IPS-NIHi7 (cell line): ENCODE results near the gene FOXRED1.
"Not testable (repeated sequence)": the region's sequence is repeated elsewhere in the genome, so short reads cannot be mapped to it uniquely, and the experiment has no call there.

Source experiments
- DNase-seq: peaks from one replicate; pipeline ENCODE4 v3.0.0; 2012; ENCODE audit warnings: mixed read lengths; ENCODE audit errors: extremely low spot score

FOXRED1 gene

DNA sequence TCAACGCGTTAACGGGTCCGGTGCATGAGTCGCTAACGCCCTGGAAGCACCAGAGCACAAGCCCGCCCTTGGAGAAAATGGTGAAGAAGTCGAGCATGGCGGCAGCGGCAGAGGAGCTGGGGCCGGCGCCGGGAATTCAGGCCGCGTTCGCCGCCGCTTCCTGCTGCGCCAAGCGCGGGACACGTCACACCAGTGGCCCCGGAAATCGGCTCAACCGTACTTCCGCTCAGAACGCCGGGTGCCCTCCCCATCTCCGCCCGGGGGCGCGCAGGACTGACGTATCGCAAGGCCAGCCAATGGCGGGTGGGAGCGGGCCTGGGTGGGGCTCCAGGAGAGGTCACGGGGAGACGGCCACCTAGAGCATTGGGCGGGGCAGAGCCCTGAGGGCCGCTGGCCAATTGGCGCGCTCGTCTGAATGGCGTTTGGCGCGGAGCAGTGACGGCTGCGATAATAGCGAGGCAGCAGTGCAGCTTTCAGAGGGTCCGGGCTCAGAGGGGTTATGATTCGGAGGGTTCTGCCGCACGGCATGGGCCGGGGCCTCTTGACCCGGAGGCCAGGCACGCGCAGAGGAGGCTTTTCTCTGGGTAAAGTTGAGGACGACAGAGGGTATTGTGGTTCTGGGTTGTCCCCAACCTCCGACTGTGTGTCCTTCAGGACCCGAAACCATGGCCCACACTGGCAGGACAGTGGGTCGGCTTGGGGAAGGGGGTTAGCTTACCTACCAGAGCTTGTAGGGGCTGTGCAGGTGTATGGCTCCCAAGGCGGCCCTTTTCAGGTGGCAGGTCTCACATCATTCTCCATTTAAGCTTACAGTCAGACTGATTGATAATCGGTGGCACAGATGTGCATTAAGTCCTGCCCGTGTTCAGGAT is at the start of gene FOXRED1, which contains the start of gene SRPRA:
FOXRED1 (plus strand) TSS at position 447 of the 872 bp plus-strand sequence; CDS start at position 500, 53 bp downstream.
SRPRA (minus strand) TSS at position 188 of the 872 bp plus-strand sequence; CDS start at position 97, 91 bp downstream.
- DNase-seq: peak; percentile 100

DNA sequence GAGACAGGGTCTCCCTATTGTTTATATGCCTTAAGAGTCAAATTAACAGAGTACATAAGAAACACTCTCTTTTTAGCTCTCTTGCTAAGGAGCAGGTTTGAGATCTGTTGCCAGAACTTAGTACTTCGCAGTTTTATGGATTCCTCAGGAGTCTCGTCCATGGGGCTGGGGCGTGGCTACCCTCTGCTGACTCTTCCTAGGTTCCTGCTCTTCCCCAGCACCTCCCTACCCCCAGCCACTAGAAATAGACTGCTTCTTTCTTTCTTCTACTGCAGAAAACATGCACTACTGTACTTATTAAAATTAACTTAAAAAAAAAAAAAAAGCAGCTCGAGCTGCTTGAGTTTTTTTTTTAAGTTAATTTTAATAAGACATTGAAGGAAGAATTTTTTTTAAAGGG is 49.4 kb upstream of the FOXRED1 start:
- no peak for DNase-seq

DNA sequence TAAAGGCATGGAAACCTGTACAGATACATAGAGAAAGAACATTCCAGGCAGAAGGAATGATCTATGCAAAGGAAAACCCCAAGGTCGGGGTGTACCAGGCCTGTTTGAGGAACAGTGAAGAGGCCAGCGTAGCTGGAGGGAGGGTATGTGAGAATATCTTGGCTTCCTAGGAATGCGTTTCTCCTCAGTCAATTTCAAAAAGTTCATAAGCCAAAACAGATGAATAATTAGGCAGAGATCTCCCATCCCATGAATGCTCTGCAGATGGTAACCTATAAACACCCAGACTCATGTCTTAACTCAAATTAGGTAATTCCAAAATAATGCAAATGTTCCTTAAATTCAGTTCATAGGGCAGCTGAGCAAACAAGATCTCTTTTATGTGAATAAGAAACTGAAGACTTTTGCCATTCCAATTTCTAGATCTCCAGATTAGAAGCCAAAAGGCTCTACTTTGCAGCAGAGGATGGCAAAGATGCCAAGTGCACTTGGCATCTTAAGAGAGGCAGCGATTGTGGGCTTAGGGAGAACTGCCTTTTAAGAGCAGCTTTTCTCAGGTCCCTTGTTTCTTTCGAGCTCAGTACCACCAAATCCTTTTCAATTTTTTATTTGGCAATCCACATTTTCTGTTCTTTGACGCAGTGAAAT is 44.2 kb upstream of the FOXRED1 start:
- DNase-seq: no peak

DNA sequence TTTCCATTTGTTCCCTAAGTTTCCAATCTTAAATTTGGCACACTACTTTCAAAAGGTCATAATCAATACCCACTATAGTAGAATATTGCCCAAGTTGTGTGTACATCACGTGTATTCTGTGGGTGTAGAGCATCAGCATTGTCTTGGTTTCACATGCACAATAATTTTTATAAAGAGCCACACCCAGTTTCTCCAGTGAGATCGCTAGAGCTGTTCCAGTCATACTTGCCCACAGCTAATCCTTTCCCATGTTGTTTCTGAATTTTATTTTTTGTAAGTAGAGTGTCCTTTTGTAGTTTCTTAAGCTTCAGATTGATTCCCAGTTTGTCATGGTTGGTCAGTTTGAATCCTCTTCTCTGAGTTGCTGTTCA is 43.7 kb upstream of the FOXRED1 start:
- no peak for DNase-seq

DNA sequence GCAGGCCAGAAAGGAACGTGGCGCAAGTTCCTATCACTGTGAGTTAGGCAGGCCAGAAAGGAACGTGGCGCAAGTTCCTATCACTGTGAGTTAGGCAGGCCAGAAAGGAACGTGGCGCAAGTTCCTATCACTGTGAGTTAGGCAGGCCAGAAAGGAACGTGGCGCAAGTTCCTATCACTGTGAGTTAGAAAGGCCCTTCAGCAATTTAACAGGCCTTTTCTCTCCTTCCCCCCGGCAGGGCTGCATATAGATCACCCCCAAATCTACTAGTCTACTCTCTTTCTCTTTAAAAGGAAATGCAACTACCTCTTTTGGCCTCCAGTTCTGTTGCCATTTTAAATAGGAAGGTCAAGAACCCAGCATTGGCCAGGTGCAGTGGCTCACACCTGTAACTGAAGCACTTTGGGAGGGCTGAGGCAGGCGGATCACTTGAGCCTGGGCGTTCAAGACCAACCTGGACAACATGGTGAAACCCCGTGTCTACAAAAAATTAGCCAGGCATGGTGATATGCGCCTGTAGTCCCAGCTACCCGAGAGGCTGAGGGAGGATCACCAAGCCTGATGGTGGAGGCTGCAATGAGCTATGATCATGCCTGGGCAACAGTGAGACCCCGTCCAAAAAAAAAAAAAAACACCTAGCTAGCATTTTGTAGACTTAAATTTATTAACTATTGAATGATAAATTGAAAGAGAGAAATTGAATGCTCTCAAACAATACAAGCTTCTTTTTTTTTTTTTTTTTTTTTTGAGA is 42.4 kb upstream of the FOXRED1 start:
- no peak for DNase-seq

DNA sequence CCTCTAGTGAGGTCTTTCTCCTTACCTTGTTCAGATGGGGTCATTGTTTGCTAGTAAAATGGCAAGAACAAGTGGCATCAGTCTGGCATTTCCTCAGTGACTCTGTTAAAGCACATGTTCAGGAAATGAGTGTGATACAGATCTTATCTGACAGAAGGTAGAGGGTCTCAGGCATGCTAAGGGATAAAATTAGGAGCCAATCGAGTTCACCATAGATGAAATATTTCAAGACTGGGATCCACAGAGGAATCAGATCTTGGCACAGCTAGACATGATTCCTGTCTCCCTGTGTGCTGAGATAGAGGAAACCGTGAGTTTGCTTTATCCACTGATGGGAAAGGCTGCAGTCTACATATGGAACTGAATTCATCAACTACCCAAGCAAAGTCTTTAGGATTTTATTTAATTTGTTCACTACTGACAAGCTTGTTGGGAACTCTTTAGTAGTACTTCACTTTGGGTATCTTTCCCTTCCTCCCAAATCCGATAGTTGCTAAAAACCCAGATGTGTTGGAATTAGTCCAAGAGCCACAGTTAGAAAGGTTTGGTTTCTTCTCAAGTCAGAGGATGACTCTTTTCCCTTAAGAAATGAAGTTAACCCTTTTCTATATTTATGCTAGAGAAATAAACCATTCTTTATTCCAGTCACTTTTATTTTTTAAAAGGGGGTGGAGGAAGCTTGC is 39.0 kb upstream of the FOXRED1 start:
- no peak for DNase-seq

DNA sequence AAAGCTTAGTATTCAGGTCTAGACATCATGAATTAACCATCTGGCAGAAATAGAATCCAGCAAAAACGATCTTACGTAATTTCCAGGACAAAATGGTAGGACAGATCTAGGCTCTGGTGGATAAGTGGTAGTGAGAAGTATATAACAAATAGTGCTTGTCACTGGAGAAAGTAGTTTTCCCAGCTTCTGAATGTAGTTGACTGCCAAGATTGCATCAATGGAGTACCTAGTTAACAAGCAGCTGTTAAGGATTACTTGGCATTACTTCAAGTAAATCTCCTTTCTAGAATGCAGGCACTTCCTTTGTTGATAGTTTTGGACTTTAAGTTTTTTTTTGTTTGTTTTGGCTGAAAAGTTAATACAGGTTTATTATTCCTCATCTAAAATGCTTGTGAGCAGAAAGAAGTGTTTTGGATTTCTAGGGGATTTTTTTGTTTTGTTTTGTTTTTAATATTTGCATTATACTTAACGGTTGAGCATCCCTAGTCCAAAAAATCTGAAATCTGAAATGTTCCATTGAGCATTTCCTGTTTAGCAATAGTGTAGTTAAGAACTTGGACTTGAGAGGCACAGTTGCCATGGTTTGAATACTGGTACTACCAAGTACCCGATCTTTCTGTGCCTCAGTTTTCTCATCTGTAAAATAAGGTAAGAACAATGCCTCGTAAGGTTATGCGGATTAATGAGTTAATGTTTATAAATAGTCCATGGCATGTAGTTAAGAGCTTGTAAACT is 37.1 kb upstream of the FOXRED1 start:
- no peak for DNase-seq

DNA sequence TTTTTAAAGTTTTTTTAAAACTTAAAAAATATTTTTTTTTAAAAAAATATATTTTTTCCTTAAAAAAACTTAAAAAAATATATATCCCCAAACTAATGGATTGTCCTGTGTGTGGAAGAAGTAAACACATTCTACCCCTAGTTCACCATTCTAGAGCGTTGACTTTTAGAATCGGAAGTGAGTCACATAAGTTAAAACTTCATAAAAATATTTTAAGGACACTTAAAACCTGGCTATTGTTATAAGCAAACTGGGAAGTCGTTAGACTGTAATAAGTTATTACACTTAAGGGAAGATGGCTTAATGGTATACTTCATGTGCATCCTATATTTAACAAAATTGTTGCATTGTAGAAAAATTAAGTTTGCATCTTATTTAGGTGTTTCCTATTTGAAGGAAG is 36.3 kb upstream of the FOXRED1 start:
- DNase-seq: no peak

DNA sequence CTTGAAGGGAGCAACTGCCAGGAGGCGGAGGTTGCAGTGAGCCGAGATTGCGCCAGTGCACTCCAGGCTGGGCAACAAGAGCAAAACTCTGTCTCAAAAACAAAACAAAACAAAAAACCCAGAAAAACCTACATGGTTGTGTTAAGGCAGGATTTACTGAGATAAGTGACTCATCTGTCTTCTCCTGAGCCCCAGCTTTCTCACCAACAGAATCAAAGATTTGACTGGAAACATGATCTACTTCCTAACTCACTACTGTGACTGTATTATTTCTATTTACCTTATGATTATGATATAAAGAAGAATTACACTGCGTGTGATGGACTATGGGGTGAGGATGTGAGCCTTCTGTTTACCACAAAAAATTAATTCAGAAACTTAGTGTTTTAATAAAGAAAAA is 35.6 kb upstream of the FOXRED1 start:
- DNase-seq: no peak

DNA sequence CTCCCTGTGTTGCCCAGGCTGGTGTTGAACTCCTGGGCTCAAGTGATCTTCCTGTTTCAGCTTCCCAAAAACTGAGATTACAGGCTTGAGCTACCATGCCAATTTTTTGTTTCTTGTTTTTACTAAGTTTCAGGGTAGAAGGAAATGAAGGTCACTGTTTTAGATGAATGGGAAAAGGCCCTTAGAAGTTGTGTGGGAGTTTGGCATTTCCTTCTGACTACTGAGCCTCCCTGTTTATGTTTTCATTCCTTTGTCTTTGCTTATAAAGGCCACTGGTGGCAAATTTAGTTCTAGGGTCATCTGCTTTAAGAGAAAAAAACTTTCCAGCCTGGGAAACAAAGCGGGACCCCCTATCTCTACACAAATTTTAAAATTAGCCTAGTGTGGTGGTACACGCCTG is 22.3 kb upstream of the FOXRED1 start:
- DNase-seq: no peak

DNA sequence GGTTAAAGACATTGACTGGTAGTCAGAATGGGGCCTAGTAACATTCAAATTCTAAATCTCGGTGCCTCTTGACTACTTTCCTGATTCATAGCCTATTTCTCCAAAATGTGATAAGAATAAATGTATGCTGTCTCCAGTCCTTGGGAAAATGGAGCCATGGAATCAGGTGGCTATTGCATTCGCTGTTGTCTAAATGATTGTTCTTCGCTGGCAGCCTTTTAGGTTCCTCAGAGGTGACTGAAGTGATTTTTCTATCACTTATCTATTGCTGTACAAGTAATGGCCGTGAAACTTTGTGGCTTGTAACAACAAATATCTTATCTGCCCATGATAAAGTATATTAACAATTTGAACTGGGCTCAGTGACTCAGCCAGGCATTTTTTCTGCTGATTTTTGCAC is 15.7 kb upstream of the FOXRED1 start:
- no peak for DNase-seq

DNA sequence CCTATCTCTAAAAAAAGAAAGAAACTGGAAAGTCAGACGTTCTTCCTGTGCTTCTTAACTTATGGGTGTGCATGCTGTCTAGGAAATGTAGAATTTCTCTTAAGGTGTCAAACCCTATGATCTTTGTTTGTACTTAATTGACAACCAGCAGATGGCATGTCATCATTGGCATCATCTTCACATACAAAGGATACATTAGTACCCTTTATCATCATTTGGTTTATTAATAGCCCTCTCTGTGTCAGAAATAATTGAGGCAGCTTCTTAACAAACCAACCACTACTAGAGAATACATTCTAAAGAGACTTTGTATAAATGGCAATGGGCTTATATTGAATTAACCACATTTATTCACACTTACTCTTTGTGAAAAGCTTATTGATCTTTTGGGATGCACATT is 14.1 kb upstream of the FOXRED1 start:
- DNase-seq: no peak

DNA sequence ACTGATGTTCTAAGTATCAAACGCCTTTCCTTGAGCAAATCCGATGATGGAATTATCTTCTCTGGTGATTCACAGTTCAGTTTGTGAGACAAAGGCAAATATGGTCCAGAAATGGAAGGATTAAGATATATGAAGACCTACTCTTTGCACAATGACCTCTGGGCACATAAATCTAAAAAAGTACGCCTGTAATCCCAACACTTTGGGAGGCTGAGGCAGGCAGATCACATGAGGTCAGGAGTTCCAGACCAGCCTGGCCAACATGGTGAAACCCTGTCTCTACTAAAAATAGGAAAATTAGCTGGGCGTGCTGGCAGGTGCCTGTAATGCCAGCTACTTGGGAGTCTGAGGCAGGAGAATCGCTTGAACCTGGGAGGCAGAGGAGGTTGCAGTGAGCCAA is 13.4 kb upstream of the FOXRED1 start:
- DNase-seq: not testable (repeated sequence)

DNA sequence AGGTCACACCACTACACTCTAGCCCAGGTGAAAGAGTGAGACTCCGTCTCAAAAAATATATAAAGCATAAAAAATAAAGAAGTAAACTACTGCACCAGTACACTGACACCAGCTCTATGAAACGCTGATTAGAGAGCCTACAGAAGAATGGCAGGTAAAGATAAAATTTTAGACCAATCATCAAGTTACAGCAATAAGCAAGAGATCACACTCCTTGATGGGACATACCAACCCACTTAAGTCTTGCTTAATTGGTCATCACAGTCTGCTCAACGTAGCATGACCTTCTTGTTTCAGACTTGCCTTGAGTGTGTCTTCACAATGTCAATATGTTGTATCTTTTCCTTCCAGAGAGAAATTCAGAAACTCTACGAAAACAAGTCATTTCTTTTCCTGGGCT is 12.7 kb upstream of the FOXRED1 start:
- DNase-seq: no peak

DNA sequence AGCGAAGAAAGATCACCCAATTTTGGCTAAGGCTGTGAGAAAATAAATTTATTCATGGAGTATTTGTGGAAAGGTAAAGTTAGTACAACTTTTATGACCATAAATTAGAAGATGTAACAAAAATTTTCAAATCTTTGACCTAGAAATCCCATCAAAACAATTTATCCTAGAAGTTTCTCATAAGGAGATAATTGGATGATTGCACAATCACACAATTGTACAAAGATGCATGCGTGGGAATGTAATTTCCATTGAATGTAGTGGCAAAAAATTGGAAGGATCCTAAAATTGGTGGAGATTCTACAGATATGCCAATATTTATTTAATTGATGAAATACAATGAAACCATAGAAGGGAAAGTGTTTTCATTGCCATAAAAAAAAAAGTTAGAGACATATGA is 11.8 kb upstream of the FOXRED1 start:
- DNase-seq: no peak

DNA sequence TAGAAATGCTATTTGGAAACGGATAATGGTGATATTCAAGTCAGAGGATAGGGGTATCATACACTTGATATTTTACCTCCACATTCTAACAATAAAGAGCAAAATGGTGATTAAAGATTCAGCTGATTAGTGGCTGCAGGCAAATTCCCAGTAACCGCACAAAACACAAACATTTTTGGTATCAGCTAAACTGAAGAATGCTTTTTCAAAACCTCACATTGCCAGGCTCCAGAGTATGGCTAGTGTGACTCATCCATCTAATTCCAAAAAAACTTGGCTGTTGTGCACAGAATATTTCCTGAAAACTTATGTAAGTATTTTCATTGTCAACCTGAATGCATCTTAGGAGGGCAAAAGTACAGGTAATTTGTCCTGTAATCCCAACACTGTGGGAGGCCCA is 11.2 kb upstream of the FOXRED1 start:
- DNase-seq: no peak

DNA sequence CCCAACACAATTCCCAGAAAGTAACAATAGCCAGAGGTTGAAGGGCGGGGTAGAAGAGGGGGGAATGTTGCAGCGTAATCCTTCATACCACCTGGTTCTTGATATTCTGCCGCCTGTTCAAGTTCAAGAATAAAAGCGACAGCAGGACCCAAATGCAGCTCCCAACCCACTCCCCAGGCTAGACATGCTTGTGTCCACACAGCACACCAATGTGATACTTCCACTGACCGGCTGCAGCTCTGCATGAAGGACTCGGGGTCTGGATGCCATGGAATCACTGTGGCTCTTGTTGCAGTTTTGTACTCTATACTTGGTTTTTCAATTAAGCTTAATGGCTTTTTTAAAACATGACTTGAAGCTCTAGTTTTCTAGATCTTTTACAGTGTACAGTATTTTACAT is 6.7 kb upstream of the FOXRED1 start:
- DNase-seq: no peak

DNA sequence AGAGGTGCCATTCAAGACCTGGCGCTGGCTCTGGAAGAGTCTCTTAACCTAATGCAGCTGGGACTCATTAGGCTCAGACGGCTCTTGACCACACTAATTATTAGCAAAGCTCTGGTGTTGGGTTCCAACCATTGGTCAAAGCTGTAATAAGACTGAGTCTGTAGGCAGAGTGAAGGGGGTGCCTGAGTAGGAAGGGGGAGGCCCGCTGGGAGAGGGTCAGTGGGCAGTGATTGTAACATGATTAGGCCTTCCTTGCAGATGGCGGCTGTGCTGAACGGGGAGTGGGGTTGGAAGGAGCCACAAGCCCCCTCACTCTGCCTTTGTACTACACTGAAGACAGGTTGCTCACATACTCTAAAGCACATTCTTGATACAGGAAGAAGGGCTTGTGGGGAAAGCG is 5.5 kb upstream of the FOXRED1 start:
- DNase-seq: no peak

DNA sequence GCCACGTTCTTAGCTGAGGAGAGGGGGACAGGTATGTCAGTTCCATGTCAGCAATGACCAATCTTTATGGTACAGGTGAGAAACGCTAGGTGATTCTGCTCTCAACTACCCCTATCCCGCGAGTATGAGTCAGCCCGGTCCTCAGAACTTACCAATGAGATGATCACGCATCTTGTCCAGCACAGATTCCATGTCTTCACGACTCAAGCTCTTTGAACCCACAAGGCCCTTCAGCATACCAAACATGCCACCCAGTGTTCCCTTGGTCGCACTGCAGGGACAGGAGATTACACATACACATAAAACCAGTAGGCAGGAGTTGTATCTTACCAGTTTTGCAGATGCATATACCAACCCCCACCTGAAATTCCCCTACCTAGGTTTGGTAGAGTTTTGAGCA is 3.1 kb upstream of the FOXRED1 start:
- DNase-seq: no peak

DNA sequence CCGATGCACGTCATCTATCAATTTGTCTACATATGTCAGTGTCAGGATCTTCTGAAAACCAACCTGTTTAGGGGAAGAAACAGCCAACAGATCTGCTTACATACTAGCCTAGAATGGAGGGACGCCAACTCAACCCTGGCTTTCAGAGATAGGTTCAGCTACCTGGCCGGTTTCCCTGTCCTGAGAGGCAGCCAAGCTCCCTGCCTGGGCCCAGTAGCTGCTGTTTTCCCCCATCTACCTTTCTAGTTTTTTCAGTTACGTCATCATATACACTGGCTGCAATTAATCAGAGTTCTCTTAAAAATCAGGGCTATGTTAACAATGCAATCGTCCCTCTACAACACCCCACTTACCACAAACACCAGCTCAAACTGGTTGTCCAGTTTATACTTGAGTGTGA is 1.3 kb upstream of the FOXRED1 start:
- DNase-seq: no peak

DNA sequence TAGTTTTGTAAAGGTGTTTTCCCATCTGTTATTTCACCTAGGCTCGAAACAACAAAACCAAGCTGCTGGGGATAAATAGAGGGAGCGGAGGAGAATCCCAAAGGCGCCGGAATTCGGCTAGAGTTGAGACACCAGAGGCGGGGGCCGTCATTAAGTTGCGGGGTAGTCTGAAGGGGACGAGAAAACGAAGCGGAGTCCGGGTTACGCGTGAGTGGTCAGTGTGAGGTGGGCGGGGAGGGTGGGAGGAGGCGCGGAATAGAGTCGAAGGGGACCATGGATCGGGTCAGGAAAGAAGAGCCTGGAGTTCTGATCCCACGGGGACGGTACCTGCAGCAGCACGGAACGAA is 620 bp upstream of the FOXRED1 start:
- DNase-seq: peak; percentile 72
